ENCODE results near the gene YBEY.
"Not testable (repeated sequence)": the region's sequence is repeated elsewhere in the genome, so short reads cannot be mapped to it uniquely, and the experiment has no call there.

The YBEY gene

DNA sequence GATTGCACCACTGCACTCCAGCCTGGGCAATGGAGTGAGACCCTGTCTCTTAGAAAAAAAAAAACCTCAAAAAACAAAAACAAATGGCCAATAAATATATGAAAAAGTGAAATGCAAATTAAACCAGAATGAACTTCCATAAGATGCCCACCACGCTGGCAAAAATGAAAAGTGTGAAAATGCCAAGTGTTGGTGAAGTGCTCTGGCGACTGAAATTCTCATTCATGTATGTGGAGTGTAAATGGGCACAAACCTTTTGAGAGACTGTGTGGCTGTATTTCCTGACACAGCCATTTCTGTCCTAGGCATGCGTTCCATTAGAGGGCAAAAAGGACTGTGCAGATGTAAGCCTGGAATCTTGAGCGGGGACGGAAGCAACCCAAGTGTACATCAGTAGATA is 18.3 kb downstream of the YBEY start:
- TF ChIP-seq, protein P1, sequence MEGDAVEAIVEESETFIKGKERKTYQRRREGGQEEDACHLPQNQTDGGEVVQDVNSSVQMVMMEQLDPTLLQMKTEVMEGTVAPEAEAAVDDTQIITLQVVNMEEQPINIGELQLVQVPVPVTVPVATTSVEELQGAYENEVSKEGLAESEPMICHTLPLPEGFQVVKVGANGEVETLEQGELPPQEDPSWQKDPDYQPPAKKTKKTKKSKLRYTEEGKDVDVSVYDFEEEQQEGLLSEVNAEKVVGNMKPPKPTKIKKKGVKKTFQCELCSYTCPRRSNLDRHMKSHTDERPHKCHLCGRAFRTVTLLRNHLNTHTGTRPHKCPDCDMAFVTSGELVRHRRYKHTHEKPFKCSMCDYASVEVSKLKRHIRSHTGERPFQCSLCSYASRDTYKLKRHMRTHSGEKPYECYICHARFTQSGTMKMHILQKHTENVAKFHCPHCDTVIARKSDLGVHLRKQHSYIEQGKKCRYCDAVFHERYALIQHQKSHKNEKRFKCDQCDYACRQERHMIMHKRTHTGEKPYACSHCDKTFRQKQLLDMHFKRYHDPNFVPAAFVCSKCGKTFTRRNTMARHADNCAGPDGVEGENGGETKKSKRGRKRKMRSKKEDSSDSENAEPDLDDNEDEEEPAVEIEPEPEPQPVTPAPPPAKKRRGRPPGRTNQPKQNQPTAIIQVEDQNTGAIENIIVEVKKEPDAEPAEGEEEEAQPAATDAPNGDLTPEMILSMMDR (IDR thresholded peaks at IDR 0.05; ENCODE audit: insufficient read depth, missing control alignments), result no peak
- no peak for FAIRE-seq
- DNase-seq (ENCODE audit: insufficient read length, low spot score), result no peak

DNA sequence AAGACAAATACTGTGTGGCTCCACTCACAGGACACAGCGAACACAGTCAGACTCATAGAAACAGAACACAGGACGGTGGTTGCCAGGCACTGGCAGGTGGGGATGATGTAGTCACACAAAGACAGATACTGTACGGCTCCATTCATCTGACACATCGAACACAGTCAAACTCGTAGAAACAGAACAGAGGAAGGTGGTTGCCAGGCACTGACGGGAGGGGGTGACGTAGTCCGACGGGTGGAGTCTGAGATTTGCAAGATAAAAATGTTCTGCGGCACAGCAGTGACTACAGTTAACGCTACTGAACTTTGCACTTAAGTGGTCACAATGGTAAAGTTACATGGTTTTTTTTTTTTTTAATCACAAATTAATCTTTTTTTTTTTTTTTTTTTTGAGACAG is 18.8 kb downstream of the YBEY start:
- no peak for FAIRE-seq

DNA sequence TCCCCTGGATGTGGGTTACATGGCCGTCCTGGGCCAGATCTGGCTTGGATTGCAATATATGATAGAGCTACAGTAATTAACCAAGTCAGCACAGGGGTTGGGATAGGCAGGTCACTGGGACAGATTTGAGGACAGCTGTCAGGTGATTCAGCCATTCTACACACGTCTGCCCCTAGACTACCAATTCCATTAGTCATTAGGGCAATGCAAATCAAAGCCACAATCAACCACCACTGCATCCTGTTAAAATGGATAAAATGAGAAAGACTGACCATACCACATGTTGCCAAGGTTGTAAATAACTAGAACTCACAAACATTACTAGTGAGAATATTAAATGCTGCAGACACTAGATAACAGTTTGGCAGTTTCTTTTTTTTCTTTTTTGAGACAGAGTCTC is 21.5 kb downstream of the YBEY start:
- no peak for FAIRE-seq
- no peak for DNase-seq (ENCODE audit: insufficient read length, low spot score)
- TF ChIP-seq, protein P1 (IDR thresholded peaks at IDR 0.05; ENCODE audit: insufficient read depth, missing control alignments), result no peak

More for the DNA sequence above, 18.8 kb downstream of the YBEY start:
- DNase-seq (ENCODE audit: insufficient read length, low spot score), result no peak
- TF ChIP-seq, protein P1 (IDR thresholded peaks at IDR 0.05; ENCODE audit: insufficient read depth, missing control alignments), result no peak

DNA sequence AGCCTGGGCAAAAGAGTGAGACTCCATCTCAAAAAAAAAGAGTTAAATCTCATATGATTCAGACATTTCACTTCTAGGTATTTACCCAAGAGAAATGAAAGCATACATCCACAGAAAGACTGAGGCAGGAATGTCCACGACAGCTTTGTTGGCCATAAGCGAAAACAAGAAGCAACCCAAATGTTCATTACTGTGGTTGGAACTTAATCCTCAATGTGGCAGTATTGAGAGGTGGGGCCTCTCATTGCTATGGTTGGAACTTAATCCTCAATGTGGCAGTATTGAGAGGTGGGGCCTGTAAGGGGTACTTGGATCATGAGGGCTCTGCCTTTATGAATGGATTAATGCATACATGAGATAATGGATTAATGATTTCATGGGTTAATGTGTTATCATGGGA is 22.3 kb downstream of the YBEY start:
- TF ChIP-seq, protein P1 (IDR thresholded peaks at IDR 0.05; ENCODE audit: insufficient read depth, missing control alignments), result no peak
- DNase-seq (ENCODE audit: insufficient read length, low spot score) (no peak), FAIRE-seq (no peak)

DNA sequence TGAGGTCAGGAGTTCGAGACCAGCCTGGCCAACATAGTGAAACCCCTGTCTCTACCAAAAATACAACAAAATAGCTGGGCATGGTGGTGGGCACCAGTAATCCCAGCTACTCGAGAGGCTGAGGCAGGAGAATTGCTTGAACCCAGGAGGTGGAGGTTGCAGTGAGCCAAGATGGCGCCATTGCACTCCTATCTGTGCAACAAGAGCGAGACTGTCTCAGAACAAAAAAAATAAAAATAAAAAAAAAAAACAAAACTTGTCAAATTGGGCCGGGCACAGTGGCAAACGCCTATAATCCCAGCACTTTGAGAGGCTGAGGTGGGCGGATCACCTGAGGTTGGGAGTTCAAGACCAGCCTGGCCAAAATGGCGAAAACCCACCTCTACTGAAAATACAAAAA is 24.1 kb downstream of the YBEY start:
- DNase-seq (ENCODE audit: insufficient read length, low spot score); FAIRE-seq: not testable (repeated sequence)

DNA sequence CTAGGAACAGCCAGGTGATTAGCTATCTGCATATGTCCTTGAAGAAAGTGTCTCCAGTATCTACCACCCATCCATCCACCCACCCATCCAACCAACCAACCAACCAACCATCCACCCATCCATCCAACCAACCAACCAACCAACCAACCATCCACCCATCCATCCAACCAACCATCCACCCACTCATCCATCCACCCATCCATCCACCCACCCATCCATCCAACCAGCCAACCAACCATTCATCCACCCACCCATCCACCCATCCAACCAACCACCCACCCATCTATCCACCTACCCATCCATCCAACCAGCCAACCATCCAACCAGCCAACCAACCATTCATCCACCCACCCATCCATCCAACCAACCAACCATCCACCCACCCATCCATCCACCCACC is 25.4 kb downstream of the YBEY start:
- DNase-seq (ENCODE audit: insufficient read length, low spot score), result no peak
- FAIRE-seq, result no peak
- TF ChIP-seq, protein P1 (IDR thresholded peaks at IDR 0.05; ENCODE audit: insufficient read depth, missing control alignments), result no peak

DNA sequence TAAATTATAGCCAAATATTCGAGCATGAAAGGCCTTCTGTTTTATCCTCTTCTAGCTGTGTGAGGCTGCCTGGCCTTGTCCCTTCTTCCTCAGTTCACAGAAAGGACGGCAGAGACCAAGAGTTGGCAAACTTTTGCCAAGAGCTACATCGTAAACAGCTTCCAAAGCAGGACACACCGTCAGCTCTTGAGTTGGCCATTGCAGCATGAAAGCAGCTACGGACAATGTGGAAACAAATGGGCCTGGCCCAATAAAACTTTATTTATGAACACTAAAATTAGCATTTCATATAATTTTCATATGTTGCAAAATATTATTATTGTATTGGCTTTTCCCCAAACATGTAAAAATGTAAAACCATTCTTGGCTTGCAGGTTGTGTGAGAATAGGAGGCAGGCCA is 26.8 kb downstream of the YBEY start:
- TF ChIP-seq, protein P1 (IDR thresholded peaks at IDR 0.05; ENCODE audit: insufficient read depth, missing control alignments), result no peak
- DNase-seq (ENCODE audit: insufficient read length, low spot score), result no peak
- no peak for FAIRE-seq

DNA sequence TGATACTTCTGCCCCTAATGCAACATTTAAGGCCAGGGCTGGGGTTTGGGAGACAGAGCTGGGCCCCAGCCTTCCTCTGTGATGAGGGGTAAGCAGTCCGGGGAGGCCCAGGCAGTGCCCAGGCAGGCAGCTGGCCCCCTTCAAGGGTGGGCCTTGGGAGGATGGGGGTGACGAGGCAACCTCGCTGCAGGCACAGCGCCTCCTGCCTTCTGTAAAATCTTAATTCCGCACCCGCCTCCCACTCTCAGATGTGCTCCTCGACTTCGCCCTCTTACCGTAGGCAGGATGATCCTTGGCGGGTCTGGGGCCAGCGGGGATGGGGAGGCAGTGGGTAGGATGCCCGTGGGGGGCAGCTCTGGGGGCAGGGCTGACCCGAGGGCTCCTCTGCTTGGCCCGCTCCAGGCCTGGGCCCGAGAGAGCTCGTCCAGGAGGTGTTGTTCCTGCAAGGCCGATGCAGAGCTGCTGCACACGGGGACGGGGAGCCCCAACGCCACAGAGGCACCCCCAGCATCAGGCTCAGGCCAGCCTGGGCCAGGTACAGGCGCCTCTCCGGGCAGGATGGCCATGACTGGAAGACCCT is 28.4 kb downstream of the YBEY start:
- DNase-seq (ENCODE audit: insufficient read length, low spot score), result no peak
- no peak for FAIRE-seq

More for the DNA sequence above, 28.4 kb downstream of the YBEY start:
- TF ChIP-seq, protein P1 (IDR thresholded peaks at IDR 0.05; ENCODE audit: insufficient read depth, missing control alignments), result no peak
